ENCODE data around the gene SV2C.

The SV2C gene

GRCh38 chr5:76378355-76378754 is 295.2 kb downstream of the SV2C start:
- no peaks in the 10 kb centered on the region for H3K79me2 ChIP-seq (ENCODE audit: low read length)
- H3K27ac ChIP-seq (ENCODE audit: low read length): no peak overlapping the region
- DNase-seq: no peak
- H3K9me2 ChIP-seq (replicated peaks; ENCODE audit: insufficient read depth, low read length): no peaks in the 10 kb centered on the region
- H3K27me3 ChIP-seq (replicated peaks; ENCODE audit: insufficient read depth, low read length): no peaks in the 10 kb centered on the region
- no peak overlapping the region for H3K9ac ChIP-seq (ENCODE audit: low read length)
- H3K4me3 ChIP-seq (ENCODE audit: low read length): no peak overlapping the region
- H3K36me3 ChIP-seq (replicated peaks; ENCODE audit: insufficient read depth, low read length): no peaks in the 10 kb centered on the region
- no peaks in the 10 kb centered on the region for H4K20me1 ChIP-seq (ENCODE audit: insufficient read depth, low read length)
- no peak overlapping the region for H3K4me2 ChIP-seq (ENCODE audit: low read depth, low read length)
- H3K4me1 ChIP-seq (ENCODE audit: low read length): 0 out of 2 replicates have a peak, but pooled peaks cover 6% of the 10 kb centered on the region
- no peaks in the 10 kb centered on the region for H3K9me3 ChIP-seq (replicated peaks; ENCODE audit: insufficient read depth, low read length)
- TF ChIP-seq EZH2phosphoT487 (IDR thresholded peaks at IDR 0.05; ENCODE audit: low read length) (no peak), EZH2 (optimal IDR thresholded peaks at IDR 0.05; ENCODE audit: low read depth, low read length) (no peak)
- TF ChIP-seq, protein P1, sequence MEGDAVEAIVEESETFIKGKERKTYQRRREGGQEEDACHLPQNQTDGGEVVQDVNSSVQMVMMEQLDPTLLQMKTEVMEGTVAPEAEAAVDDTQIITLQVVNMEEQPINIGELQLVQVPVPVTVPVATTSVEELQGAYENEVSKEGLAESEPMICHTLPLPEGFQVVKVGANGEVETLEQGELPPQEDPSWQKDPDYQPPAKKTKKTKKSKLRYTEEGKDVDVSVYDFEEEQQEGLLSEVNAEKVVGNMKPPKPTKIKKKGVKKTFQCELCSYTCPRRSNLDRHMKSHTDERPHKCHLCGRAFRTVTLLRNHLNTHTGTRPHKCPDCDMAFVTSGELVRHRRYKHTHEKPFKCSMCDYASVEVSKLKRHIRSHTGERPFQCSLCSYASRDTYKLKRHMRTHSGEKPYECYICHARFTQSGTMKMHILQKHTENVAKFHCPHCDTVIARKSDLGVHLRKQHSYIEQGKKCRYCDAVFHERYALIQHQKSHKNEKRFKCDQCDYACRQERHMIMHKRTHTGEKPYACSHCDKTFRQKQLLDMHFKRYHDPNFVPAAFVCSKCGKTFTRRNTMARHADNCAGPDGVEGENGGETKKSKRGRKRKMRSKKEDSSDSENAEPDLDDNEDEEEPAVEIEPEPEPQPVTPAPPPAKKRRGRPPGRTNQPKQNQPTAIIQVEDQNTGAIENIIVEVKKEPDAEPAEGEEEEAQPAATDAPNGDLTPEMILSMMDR (IDR thresholded peaks at IDR 0.05; ENCODE audit: low read length): no peak
- H2AFZ ChIP-seq (ENCODE audit: low read length): no peak overlapping the region
- H3F3A ChIP-seq (ENCODE audit: insufficient read depth, low read length): no peaks in the 10 kb centered on the region

- Histone ChIP-seq H3K9ac (ENCODE audit: low read length) (no peak overlapping the region), H3K4me3 (ENCODE audit: low read length) (no peak overlapping the region), H2AFZ (ENCODE audit: low read length) (no peak overlapping the region), H3K27ac (ENCODE audit: low read length) (no peak overlapping the region), H3F3A (ENCODE audit: insufficient read depth, low read length) (no peaks in the 10 kb centered on the region), H3K9me2 (replicated peaks; ENCODE audit: insufficient read depth, low read length) (no peaks in the 10 kb centered on the region), H3K27me3 (replicated peaks; ENCODE audit: insufficient read depth, low read length) (no peaks in the 10 kb centered on the region), H3K79me2 (ENCODE audit: low read length) (no peaks in the 10 kb centered on the region), H4K20me1 (ENCODE audit: insufficient read depth, low read length) (no peaks in the 10 kb centered on the region), H3K4me2 (ENCODE audit: low read depth, low read length) (no peak overlapping the region), H3K36me3 (replicated peaks; ENCODE audit: insufficient read depth, low read length) (no peaks in the 10 kb centered on the region), H3K9me3 (replicated peaks; ENCODE audit: insufficient read depth, low read length) (no peaks in the 10 kb centered on the region), H3K4me1 (ENCODE audit: low read length) (0 out of 2 replicates have a peak, but pooled peaks cover 6% of the 10 kb centered on the region)
- DNase-seq: peak; percentile 8
- TF ChIP-seq, protein P1 (IDR thresholded peaks at IDR 0.05; ENCODE audit: low read length): no peak
- TF ChIP-seq EZH2phosphoT487 (IDR thresholded peaks at IDR 0.05; ENCODE audit: low read length) (no peak), EZH2 (optimal IDR thresholded peaks at IDR 0.05; ENCODE audit: low read depth, low read length) (no peak)
Observed at GRCh38 chr5:76379316-76379715, 296.1 kb downstream of the SV2C start.

DNA sequence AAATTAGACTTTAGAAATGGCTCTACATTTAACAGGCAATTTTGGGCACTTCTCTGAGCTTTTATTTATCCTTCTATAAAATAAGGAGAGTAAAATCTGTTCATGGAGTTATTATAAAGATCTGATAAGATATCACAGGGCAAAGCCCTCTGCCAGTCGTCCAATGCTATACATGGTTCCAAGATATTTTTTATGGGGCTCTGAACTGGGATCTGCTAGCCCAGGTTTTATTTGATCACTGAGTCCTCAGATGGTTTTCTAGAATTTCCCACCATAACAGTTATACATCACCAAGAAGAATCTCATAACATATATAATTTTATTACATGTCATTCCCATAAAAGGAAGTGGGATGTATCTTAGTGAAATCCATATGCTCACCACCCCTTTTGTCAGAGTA is 296.7 kb downstream of the SV2C start:
- H3K27me3 ChIP-seq (replicated peaks; ENCODE audit: insufficient read depth, low read length): no peaks in the 10 kb centered on the region
- no peaks in the 10 kb centered on the region for H3K9me3 ChIP-seq (replicated peaks; ENCODE audit: insufficient read depth, low read length)
- no peak overlapping the region for H3K4me3 ChIP-seq (ENCODE audit: low read length)
- H3K4me1 ChIP-seq (ENCODE audit: low read length): 0 out of 2 replicates have a peak, but pooled peaks cover 6% of the 10 kb centered on the region
- H2AFZ ChIP-seq (ENCODE audit: low read length): no peak overlapping the region
- H3K4me2 ChIP-seq (ENCODE audit: low read depth, low read length): no peak overlapping the region
- TF ChIP-seq EZH2phosphoT487 (IDR thresholded peaks at IDR 0.05; ENCODE audit: low read length) (no peak), EZH2 (optimal IDR thresholded peaks at IDR 0.05; ENCODE audit: low read depth, low read length) (no peak)
- TF ChIP-seq, protein P1 (IDR thresholded peaks at IDR 0.05; ENCODE audit: low read length): no peak
- H3K36me3 ChIP-seq (replicated peaks; ENCODE audit: insufficient read depth, low read length): no peaks in the 10 kb centered on the region
- H3K79me2 ChIP-seq (ENCODE audit: low read length): no peaks in the 10 kb centered on the region
- H3K9me2 ChIP-seq (replicated peaks; ENCODE audit: insufficient read depth, low read length): no peaks in the 10 kb centered on the region
- no peak overlapping the region for H3K27ac ChIP-seq (ENCODE audit: low read length)
- DNase-seq: no peak
- no peaks in the 10 kb centered on the region for H3F3A ChIP-seq (ENCODE audit: insufficient read depth, low read length)
- no peaks in the 10 kb centered on the region for H4K20me1 ChIP-seq (ENCODE audit: insufficient read depth, low read length)
- H3K9ac ChIP-seq (ENCODE audit: low read length): no peak overlapping the region
